HepG2 (cell line): ENCODE results near the gene KRT77. TPM values are rescaled to one million over a fixed set of nuclear protein-coding genes. Genes with fewer than 3 reads are reported as not detected.

Source experiments
- ATAC-seq: fragments of 200-7000 bp; cut with Tn5 transposase; 3 replicates; pipeline ENCODE4 v1.9.1; 2020; ENCODE audit warnings: mild to moderate bottlenecking, moderate library complexity
- BruUV-seq: library from RNA; stranded (reverse); fragments of 400-500 nt; replicated peaks from 2 replicates; lab custom pipeline; 2021; lab: Mats Ljungman, UMichigan
- CTCF ChIA-PET: fragments of 300-600 bp; formaldehyde crosslinking; extraction: SDS; loops from one replicate; lab custom pipeline; 2021; ENCODE audit warnings: low total read pairs, inconsistent platforms, low intra/inter-chr PET ratio; lab: Yijun Ruan, JAX
- POLR2A ChIA-PET: fragments of 350-600 bp; sonication (Branson Sonifier 250); formaldehyde crosslinking; loops from one replicate; lab custom pipeline; 2020; ENCODE audit warnings: antibody characterized with exemption, inconsistent platforms; lab: Yijun Ruan, JAX
- DNase-seq: peaks from one replicate; pipeline ENCODE4 v3.0.0-alpha.2; 2015; ENCODE audit warnings: low spot score
- FAIRE-seq: peaks from 3 replicates; lab custom pipeline; 2011; peaks lifted over from hg19 to GRCh38; lab: Jason Lieb, UNC
- H2AFZ ChIP-seq: one replicate; pipeline ENCODE4 v1.6.1; 2011; ENCODE audit warnings: low read length, inconsistent platforms
- H3K27ac ChIP-seq: fragments of 300-600 bp; 3 replicates; pipeline ENCODE4 v1.8.0; 2011; ENCODE audit warnings: mixed run types, mild to moderate bottlenecking, mixed read lengths, low read length, inconsistent platforms; ENCODE audit not compliant: insufficient read depth; ENCODE audit errors: extremely low read length
- H3K27me3 ChIP-seq, 2 experiments: fragments of 200-600 bp in 1 of 2; 2 replicates in 1 of 2; 3 replicates in 1 of 2; pipeline versions ENCODE4 v1.6.0 to v1.8.0; 2011; ENCODE audit warnings: low read length in 2 of 2, mild to moderate bottlenecking in 2 of 2, moderate library complexity in 2 of 2, inconsistent platforms in 1 of 2; ENCODE audit not compliant: insufficient read depth in 2 of 2, control insufficient read depth in 1 of 2
- H3K36me3 ChIP-seq, 2 experiments: fragments of 200-600 bp in 1 of 2; replicated peaks in 1 of 2; 2 replicates in 1 of 2; 3 replicates in 1 of 2; pipeline versions ENCODE4 v1.5.1 to v1.8.0; 2011; ENCODE audit warnings: low read length in 2 of 2, inconsistent platforms in 1 of 2; ENCODE audit not compliant: insufficient read depth in 2 of 2, control insufficient read depth in 1 of 2
- H3K4me1 ChIP-seq: 2 replicates; pipeline ENCODE4 v1.5.1; 2012; ENCODE audit warnings: low read length, inconsistent platforms; ENCODE audit not compliant: insufficient read depth
- H3K4me2 ChIP-seq: 2 replicates; pipeline ENCODE4 v1.6.0; 2011; ENCODE audit warnings: low read depth, low read length, inconsistent platforms
- H3K4me3 ChIP-seq, 3 experiments: fragments of 200-600 bp in 1 of 3; sonication (generic), shearing (Covaris generic) in 1 of 3; replicated peaks in 1 of 3; 2 replicates each; pipeline ENCODE4 v1.5.1; 2011 to 2016; ENCODE audit warnings: low read length in 3 of 3, inconsistent platforms in 2 of 3, low read depth in 2 of 3, mild to moderate bottlenecking in 2 of 3, control low read depth in 1 of 3, mixed read lengths in 1 of 3; ENCODE audit not compliant: insufficient read depth in 1 of 3
- H3K79me2 ChIP-seq: one replicate; pipeline ENCODE4 v1.6.1; 2011; ENCODE audit warnings: low read length, inconsistent platforms; ENCODE audit not compliant: insufficient read depth
- H3K9ac ChIP-seq: 2 replicates; pipeline ENCODE4 v1.6.0; 2011; ENCODE audit warnings: mild to moderate bottlenecking, low read depth, low read length, inconsistent platforms; ENCODE audit not compliant: insufficient read depth
- H3K9me3 ChIP-seq: 2 replicates; pipeline ENCODE4 v1.5.1; 2012; ENCODE audit warnings: mild to moderate bottlenecking, low read length
- H4K20me1 ChIP-seq: 2 replicates; pipeline ENCODE4 v1.6.0; 2011; ENCODE audit warnings: inconsistent platforms, mild to moderate bottlenecking, low read length, moderate library complexity; ENCODE audit not compliant: insufficient read depth
- CERS6 ChIP-seq: sonication (generic); formaldehyde crosslinking; IDR thresholded peaks from 2 replicates; pipeline ENCODE4 v1.5.0; 2020; ENCODE audit warnings: missing genetic modification reagents
- KLF9 ChIP-seq: IDR thresholded peaks from 2 replicates; pipeline ENCODE4 v1.6.1; 2016; ENCODE audit warnings: low read depth
- MBD4 ChIP-seq: IDR thresholded peaks from 2 replicates; pipeline ENCODE4 v1.6.1; 2012; ENCODE audit warnings: low read length, inconsistent platforms, borderline replicate concordance
- NFATC3 ChIP-seq: sonication (generic); formaldehyde crosslinking; IDR thresholded peaks from 2 replicates; pipeline ENCODE4 v1.5.1; 2020; ENCODE audit warnings: mild to moderate bottlenecking, missing genetic modification reagents
- SIN3B ChIP-seq: fragments of 150-350 bp; IDR thresholded peaks from 2 replicates; pipeline ENCODE4 v1.6.1; 2014; ENCODE audit warnings: low read length
- SRY ChIP-seq: sonication (generic); formaldehyde crosslinking; IDR thresholded peaks from 2 replicates; pipeline ENCODE4 v1.8.0; 2022; ENCODE audit warnings: mild to moderate bottlenecking, missing genetic modification reagents
- ZFAT ChIP-seq: sonication (generic); formaldehyde crosslinking; conservative IDR thresholded peaks from 2 replicates; pipeline ENCODE4 v1.8.1; 2023; ENCODE audit warnings: missing genetic modification reagents, inconsistent platforms
- ZFP41 ChIP-seq: sonication (generic); formaldehyde crosslinking; IDR thresholded peaks from 2 replicates; pipeline ENCODE4 v1.4.0; 2020; ENCODE audit warnings: mild to moderate bottlenecking, missing genetic modification reagents, borderline replicate concordance
- ZMYM2 ChIP-seq: sonication (generic); formaldehyde crosslinking; IDR thresholded peaks from 2 replicates; pipeline ENCODE4 v1.8.0; 2022; ENCODE audit warnings: mild to moderate bottlenecking, missing genetic modification reagents
- ZNF460 ChIP-seq: sonication (generic); formaldehyde crosslinking; IDR thresholded peaks from 2 replicates; pipeline ENCODE4 v1.5.1; 2020; ENCODE audit warnings: missing genetic modification reagents, mild to moderate bottlenecking, borderline replicate concordance
- ZNF550 ChIP-seq: sonication (generic); formaldehyde crosslinking; IDR thresholded peaks from 2 replicates; pipeline ENCODE4 v1.4.0; 2020; ENCODE audit warnings: mild to moderate bottlenecking, missing genetic modification reagents, borderline replicate concordance
- ZNF567 ChIP-seq: sonication (generic); formaldehyde crosslinking; IDR thresholded peaks from 2 replicates; pipeline ENCODE4 v1.8.1; 2023; ENCODE audit warnings: mild to moderate bottlenecking, missing genetic modification reagents, borderline replicate concordance
- ZNF788 ChIP-seq: sonication (generic); formaldehyde crosslinking; IDR thresholded peaks from 2 replicates; pipeline ENCODE4 v1.5.0; 2020; ENCODE audit warnings: mild to moderate bottlenecking, missing genetic modification reagents, borderline replicate concordance
- ZNF790 ChIP-seq: sonication (generic); formaldehyde crosslinking; IDR thresholded peaks from 2 replicates; pipeline ENCODE4 v1.8.0; 2022; ENCODE audit warnings: missing genetic modification reagents, mild to moderate bottlenecking, borderline replicate concordance
- WGBS: methylation state at CpG from one replicate; pipeline ENCODE4 v1.1.6; 2017; ENCODE audit warnings: low lambda C conversion rate; 5-methylcytosine and 5-hydroxymethylcytosine counted together
- in situ Hi-C: cut with HindIII; loops from 2 replicates; pipeline ENCODE4 v1.10.0; 2017; ENCODE audit warnings: low pct_unique_long_range_greater_than_20kb; ENCODE audit not compliant: extremely low pct_ligation_motif_present
- intact Hi-C: fragments of 100-400 bp; cut with micrococcal nuclease; formaldehyde crosslinking; loops from one replicate; pipeline ENCODE4 v1.10.0; 2022; ENCODE audit not compliant: unreplicated experiment
- polyA plus RNA-seq, 8 experiments: library from polyadenylated mRNA; depleted of rRNA in 3 of 8; stranded (reverse) in 7 of 8; unstranded in 1 of 8; fragments of >200 nt; fragmentation: Illumina TruSeq in 4 of 8; extraction: Trizol in 4 of 8; gene quantifications; 2 replicates each; pipeline versions ENCODE4 v1.2.1 to v1.2.3, GENCODE V29; 2011 to 2016; ENCODE audit warnings: low read depth in 4 of 8, missing spikeins in 1 of 8, mixed read lengths in 1 of 8; ENCODE audit not compliant: insufficient read depth in 1 of 8
- total RNA-seq, 5 experiments: library from RNA; depleted of rRNA; stranded (reverse); fragments of >200 nt; fragmentation: Illumina TruSeq; extraction: Trizol; gene quantifications; 2 replicates each; pipeline ENCODE4 v1.2.3, GENCODE V29; 2016; ENCODE audit warnings: low read depth in 1 of 5

The KRT77 gene
- total and polyA plus RNA-seq, 2 of the 13 experiments (the other 11 are each of a cell fraction or from before 2014, with no cell fraction given) = not detected

- no peak overlapping the region for H3K27ac ChIP-seq
- H4K20me1 ChIP-seq = no peaks in the 10 kb centered on the region
- peaks cover 5 to 34% of the 10 kb centered on the region in 2 experiments; a peak in 4 of 5 replicates for H3K27me3 ChIP-seq
- H3K4me3 ChIP-seq = no peak overlapping the region
- no peak for ATAC-seq
- no peak overlapping the region for H3K4me2 ChIP-seq
- TF ChIP-seq ZNF790 (CRISPR knock-in tag) (no peak), ZNF550 (CRISPR knock-in tag) (no peak), ZNF788 (no peak)
- TF ChIP-seq, all 625 proteins: peak for 0
- Histone ChIP-seq H3K79me2 (no peaks in the 10 kb centered on the region), H3K9me3 (no peaks in the 10 kb centered on the region), H3K9ac (no peak overlapping the region), H3K36me3 (no peaks in the 10 kb centered on the region), H2AFZ (no peak overlapping the region), H3K4me1 (no peaks in the 10 kb centered on the region)
- in situ Hi-C loops (no loop called here), intact Hi-C loops (no loop called here)
- POLR2A ChIA-PET = no interaction called here
- FAIRE-seq (no peak), DNase-seq (no peak)
- 8% methylated on average over 6 of the region's 6 CpGs for WGBS
- no TSS peak for BruUV-seq
- CTCF ChIA-PET = no interaction called here
Observed at GRCh38 chr12:52657250-52657902, 45.9 kb downstream of the KRT77 start.

GRCh38 chr12:52656616-52657015 lies 46.7 kb downstream of the KRT77 start:
- intact Hi-C loops = no loop called here
- Histone ChIP-seq H3K4me3 (no peak overlapping the region), H2AFZ (no peak overlapping the region), H3K9me3 (no peaks in the 10 kb centered on the region), H3K4me1 (no peaks in the 10 kb centered on the region), H3K4me2 (no peak overlapping the region), H3K79me2 (no peaks in the 10 kb centered on the region), H3K9ac (no peak overlapping the region), H4K20me1 (no peaks in the 10 kb centered on the region), H3K27ac (no peak overlapping the region), H3K36me3 (no peaks in the 10 kb centered on the region), H3K27me3 (peaks cover 5 to 29% of the 10 kb centered on the region in 2 experiments; a peak in 4 of 5 replicates)
- 11% methylated on average over 4 of the region's 4 CpGs for WGBS
- CTCF ChIA-PET = no interaction called here
- POLR2A ChIA-PET = no interaction called here
- ATAC-seq (no peak), FAIRE-seq (no peak), DNase-seq (no peak)
- BruUV-seq = no TSS peak
- in situ Hi-C loops = no loop called here
- no peak for TF ChIP-seq ZNF460
- TF ChIP-seq SRY = no peak
- no peak for TF ChIP-seq KLF9
- TF ChIP-seq ZFAT (CRISPR knock-in tag) = no peak
- TF ChIP-seq SIN3B = no peak
- TF ChIP-seq NFATC3 (CRISPR knock-in tag) = no peak
- TF ChIP-seq ZMYM2 (CRISPR knock-in tag) = no peak
- no peak for TF ChIP-seq CERS6 (CRISPR knock-in tag)
- TF ChIP-seq ZFP41 (CRISPR knock-in tag) = no peak
- TF ChIP-seq MBD4 = no peak
- TF ChIP-seq ZNF567 (CRISPR knock-in tag) = no peak
